ENCODE measurements around the gene BDP1.
"Not testable (repeated sequence)": the region's sequence is repeated elsewhere in the genome, so short reads cannot be mapped to it uniquely, and the experiment has no call there.

Gene BDP1

GRCh38 chr5:71455427-71456361 lies at the start of gene BDP1:
Gene BDP1 (plus strand): TSS chr5:71455651. CDS start chr5:71455878, 227 bp downstream.
- peak; percentile 99 for DNase-seq

- DNase-seq, result not testable (repeated sequence)
Observed at GRCh38 chr5:71410088-71410487, 45.4 kb upstream of the BDP1 start.

DNA sequence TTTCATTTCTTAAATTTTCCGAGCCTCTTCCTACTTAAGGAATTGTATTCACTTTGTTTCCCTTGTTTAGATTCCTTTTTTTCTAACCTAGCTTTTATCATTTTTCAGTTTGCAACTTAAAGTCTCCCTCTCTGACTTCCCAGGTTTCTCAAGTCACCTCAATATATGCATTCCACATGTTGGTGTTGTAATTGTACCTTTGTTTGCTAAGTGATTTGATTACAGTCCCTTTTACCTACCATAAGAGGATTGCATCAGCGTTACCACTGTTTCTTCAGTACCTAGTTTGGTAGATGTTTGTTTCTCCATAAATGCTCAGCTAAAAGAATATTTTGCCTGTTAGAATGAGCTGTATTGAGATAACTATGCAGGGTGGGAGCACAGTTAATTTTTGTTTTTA lies 39.8 kb upstream of the BDP1 start:
- DNase-seq, result not testable (repeated sequence)

DNA sequence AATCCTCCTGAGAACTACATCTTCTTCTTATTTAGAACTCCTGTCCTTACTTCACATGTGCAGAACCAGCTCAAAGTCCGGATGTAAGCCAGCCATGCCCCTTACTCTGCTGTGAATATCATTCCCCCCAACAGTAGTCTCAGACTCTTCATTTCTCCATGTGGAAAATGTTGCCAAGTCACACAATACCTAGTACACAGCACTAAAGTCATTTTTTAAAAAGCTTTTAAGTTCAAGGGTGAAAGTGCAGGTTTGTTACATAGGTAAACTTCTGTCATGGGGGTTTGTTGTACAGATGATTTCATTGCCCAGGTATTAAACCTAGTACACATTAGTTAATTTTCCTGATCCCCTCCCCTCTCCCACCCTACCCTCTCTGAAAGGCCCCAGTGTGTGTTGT lies 37.4 kb upstream of the BDP1 start:
- DNase-seq, result not testable (repeated sequence)

- not testable (repeated sequence) for DNase-seq
Observed at GRCh38 chr5:71421278-71421677, 34.2 kb upstream of the BDP1 start.

GRCh38 chr5:71423896-71424295 lies 31.6 kb upstream of the BDP1 start:
- not testable (repeated sequence) for DNase-seq

- DNase-seq, result not testable (repeated sequence)
Observed at GRCh38 chr5:71426686-71427474, 28.6 kb upstream of the BDP1 start.

DNA sequence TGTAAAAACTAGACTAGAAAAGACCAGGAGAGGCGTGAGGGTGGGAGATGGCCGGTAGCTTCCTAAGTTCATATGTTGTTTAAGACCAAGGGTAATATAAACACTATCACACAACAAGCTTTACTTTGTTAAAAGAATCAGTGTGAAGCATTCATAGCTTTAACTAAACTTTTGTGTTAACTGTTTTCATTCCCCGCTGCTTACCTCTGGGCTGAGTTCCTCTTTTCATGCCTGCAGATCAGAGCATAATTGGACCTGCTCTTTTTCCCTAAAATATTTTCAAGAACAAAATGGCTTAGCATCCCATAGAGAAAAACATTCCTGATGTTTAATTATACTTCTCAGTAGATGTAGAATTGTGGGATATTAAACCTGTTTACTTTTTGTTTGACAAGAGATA lies 23.0 kb upstream of the BDP1 start:
- not testable (repeated sequence) for DNase-seq

- DNase-seq, result not testable (repeated sequence)
Observed at GRCh38 chr5:71434825-71435224, 20.6 kb upstream of the BDP1 start.

- DNase-seq, result not testable (repeated sequence)
Observed at GRCh38 chr5:71441564-71441963, 13.9 kb upstream of the BDP1 start.

DNA sequence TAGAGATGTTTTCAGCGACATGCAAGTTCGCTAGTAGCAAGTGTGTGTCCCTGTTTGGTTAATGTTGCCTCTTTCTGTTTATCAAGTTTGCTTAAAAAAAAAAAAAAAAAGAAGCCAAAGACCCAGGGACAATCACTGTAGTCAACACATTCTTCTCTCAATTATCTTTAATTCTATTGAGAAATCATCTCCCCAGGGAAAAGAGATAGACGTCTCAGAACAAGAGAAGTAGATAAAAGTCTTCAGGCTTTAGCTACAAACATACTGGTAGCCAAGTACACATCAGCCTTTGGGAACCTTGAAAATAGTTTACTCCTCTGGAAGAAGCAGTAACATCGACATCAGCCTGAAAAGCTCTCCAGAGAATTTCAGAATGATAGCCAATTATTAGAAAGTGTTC lies 11.6 kb upstream of the BDP1 start:
- not testable (repeated sequence) for DNase-seq

DNA sequence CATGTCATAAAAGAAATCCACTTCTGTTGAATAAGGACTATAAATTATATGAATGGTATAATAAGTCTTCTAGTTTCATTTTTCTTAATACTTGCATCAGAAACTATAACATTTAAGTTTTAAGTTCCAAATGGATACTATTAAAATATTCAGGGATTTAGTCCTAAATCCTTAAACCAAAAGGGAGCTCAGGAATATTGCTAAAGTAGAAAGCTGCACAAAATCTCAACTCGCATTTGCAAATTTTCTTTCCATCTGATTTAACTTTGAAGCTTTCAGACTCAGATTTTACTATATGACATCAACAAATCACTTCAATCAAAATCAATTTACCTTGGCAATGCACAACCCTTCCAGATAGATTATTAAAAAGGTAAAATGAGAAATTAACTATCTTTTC lies 10.4 kb upstream of the BDP1 start:
- not testable (repeated sequence) for DNase-seq

DNA sequence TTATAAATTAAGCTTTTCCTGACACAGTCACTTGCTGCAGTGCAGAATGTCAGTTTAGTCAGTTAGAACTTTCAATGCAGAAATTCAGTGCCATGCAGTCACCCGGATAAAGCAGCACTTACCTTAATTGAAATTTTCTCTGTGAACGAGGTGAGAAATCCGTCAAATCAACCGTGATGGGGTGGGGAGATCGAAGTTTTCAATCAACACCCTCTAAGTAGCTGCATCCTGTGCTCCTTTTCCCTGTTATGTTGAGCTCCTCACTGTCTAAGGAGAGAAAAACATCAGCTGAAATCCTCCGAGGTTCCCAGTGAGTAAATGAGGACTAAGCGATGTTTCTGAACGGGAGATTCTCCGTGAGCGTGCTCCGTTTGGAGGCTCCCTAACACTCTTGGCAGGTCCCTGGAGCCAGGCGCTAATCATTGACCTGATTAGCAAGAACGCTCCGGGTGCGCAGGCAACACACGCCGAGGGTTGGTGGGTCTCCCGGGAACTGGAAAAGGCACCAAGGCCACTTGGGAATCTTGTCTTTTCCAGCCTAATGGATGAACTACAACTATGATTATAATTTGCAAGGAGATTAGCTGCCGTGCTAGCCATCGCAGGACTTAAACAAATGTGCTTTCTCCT lies 9.8 kb upstream of the BDP1 start:
- DNase-seq, result not testable (repeated sequence)

DNA sequence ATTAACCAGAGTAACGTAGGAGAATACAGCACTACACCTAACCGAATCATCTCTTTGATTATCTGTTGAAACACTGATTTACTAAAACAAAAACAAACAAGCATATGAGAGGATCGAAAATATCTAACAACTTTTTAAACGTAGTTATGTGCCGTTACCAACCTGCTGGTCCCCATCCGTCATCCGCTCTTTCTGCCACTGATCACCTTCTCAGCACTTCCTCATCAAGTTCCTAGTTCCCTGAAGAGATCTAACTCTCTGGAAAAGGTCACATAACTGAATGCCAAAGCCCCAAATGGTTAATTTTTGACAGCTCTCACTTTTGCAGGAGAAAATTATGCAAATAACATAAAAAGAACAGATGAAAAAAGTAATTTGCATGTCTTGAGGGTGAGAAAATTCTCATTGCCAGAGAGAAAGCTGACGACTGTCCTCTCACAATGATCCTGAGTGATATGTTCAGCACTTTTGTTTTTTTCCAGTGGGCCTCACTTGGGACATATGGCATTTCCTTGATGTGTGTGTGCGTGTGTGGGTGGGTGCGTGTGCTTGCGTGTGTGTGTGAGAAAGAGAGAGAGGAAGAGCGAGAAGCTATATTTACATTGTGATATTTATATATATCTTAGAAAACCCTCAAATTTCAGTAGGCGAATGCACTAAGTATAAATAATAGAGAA lies 8.8 kb upstream of the BDP1 start:
- not testable (repeated sequence) for DNase-seq

GRCh38 chr5:71447218-71447808 lies 8.1 kb upstream of the BDP1 start:
- peak; percentile 42 for DNase-seq

- DNase-seq, result no peak
Observed at GRCh38 chr5:71452876-71453275, 2.6 kb upstream of the BDP1 start.

- no peak for DNase-seq
Observed at GRCh38 chr5:71454913-71455312, 538 bp upstream of the BDP1 start.

DNA sequence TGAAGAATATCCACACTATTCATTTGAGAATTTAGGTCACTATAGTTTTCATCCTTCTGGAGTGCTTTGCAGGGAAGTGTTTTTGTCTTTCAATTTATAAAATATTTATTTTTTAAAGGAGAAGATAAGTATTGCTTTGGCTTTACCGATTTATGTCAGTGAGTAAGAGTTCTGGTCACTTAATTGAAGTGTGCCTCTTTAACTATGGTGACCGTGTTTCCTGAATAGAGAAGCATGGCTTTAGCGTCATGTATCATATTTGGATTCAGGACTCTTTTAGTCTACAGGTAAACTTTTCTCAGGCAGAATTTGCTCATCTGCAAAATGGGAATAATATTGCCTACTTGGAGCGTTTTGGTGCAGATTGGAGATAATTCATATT lies 902 bp downstream of the BDP1 start:
- no peak for DNase-seq

- DNase-seq, result no peak
Observed at GRCh38 chr5:71457106-71457505, 1.7 kb downstream of the BDP1 start.

- DNase-seq, result no peak
Observed at GRCh38 chr5:71460693-71461092, 5.2 kb downstream of the BDP1 start.

- DNase-seq, result no peak
Observed at GRCh38 chr5:71461360-71461759, 5.9 kb downstream of the BDP1 start.

DNA sequence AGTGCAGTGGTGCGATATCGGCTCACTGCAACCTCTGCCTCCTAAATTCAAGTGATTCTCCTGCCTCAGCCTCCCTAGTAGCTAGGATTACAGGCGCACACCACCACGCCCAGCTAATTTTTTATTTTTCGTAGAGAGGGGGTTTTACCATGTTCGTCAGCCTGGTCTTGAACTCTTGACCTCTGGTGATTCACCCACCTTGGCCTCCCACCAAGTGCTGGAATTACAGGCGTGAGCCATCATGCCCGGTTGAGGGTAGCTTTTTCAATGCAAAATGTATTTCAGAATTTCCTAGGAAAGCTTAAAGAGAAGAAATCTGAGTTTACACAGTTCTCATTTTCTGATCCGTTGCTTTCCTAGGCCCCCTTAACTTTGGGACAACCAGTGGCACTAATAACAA lies 15.7 kb downstream of the BDP1 start:
- DNase-seq, result no peak
